ENCODE measurements around the gene LTBP1. TPM values are rescaled to one million over a fixed set of nuclear protein-coding genes. Genes with fewer than 3 reads are reported as not detected.

LTBP1 gene
- total RNA-seq, 1 experiment from 2014 or later = 13.9 TPM

DNA sequence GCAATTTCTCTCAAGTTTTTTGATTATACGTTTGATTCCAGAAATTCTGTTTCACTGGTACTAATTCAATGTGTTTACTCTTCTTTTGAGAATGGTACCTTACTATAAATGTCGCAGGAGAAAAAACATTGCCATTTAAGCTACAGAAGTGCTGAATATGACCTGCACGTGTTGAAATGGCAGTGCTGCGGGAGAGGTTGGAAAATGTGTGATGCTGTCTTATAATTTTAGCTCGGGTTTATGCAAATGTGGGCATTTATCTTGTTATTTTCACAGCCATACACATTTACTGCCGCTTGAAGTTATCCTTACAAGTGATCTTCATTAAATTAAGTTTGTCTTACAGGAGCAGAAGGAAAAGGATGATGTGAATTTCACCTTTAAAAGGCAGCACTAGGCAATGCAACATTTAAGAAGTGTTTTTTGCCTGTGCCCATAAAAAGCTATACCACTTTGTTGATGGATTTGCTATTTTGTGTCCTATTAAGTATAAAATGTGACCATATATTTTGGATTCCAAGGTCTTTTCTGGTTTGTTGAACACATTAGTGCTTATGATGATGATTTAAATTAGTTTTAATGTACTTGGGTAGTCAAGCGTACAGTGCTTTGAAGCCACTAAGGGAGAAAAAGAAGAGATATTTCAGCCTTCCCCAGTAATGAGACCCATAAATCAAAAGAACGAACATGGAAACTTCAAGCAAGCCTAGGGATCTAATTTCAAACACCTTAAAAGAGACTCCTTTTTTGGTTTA, 112.1 kb downstream of the LTBP1 start:
- intact Hi-C loops (cut with micrococcal nuclease; ENCODE audit: unreplicated experiment) = no loop called here
- no peak for DNase-seq
- Mint-ChIP-seq H3K27ac (ENCODE audit: unreplicated experiment) (no peak overlapping the region), H3K9me3 (ENCODE audit: low read depth, unreplicated experiment) (peaks cover 3% of the 10 kb centered on the region), H3K4me1 (ENCODE audit: low read depth, unreplicated experiment) (no peaks in the 10 kb centered on the region), H3K36me3 (ENCODE audit: insufficient read depth, unreplicated experiment) (no peaks in the 10 kb centered on the region), H3K4me3 (ENCODE audit: low read depth, unreplicated experiment) (no peak overlapping the region), H3K27me3 (ENCODE audit: unreplicated experiment) (no peaks in the 10 kb centered on the region)
- no TSS peak for BruUV-seq (replicated peaks)
- TF ChIP-seq, protein P1, sequence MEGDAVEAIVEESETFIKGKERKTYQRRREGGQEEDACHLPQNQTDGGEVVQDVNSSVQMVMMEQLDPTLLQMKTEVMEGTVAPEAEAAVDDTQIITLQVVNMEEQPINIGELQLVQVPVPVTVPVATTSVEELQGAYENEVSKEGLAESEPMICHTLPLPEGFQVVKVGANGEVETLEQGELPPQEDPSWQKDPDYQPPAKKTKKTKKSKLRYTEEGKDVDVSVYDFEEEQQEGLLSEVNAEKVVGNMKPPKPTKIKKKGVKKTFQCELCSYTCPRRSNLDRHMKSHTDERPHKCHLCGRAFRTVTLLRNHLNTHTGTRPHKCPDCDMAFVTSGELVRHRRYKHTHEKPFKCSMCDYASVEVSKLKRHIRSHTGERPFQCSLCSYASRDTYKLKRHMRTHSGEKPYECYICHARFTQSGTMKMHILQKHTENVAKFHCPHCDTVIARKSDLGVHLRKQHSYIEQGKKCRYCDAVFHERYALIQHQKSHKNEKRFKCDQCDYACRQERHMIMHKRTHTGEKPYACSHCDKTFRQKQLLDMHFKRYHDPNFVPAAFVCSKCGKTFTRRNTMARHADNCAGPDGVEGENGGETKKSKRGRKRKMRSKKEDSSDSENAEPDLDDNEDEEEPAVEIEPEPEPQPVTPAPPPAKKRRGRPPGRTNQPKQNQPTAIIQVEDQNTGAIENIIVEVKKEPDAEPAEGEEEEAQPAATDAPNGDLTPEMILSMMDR (IDR thresholded peaks at IDR 0.05; ENCODE audit: unreplicated experiment) = no peak
- CTCF ChIA-PET = interaction anchor here (1.5 kb wide), 1 partner anchor 27 kb away, joined by 3 read pairs; no protein-coding TSS in a partner anchor

DNA sequence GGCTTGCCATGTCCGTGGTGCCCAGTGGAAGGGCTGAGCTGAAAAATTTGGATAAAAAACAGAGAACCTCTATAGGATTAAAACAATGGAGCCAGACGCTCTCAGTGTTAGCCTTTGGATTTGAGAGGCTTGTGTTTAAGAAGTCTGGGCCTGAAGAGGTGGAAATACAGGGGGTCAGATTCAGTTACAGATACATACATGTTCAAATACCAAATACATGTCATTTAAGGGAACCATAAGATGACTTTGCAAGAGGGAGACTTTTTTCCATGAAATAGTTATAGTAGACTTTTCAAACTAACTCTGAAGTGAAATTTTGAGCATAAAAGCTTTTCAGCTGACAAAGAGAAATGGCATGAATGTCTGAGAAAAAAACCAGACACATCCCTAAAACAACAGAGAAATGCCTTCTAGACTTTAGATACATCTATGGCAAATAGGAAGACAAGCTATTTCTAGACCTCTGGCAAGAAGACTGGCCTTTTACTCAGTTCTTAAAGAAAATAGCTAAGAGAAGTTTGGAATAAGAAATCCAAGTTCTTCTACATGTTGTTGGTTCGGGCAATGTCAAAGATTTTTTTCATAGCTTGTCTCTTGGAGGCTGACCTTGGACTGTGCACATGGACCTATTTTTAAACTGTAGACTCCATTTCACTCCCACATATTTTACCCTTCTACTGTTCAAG, 112.9 kb downstream of the LTBP1 start:
- intact Hi-C loops (cut with micrococcal nuclease; ENCODE audit: unreplicated experiment) = no loop called here
- no peaks in the 10 kb centered on the region for H3K4me1 Mint-ChIP-seq (ENCODE audit: low read depth, unreplicated experiment)
- H3K27ac Mint-ChIP-seq (ENCODE audit: unreplicated experiment) = no peak overlapping the region
- CTCF ChIA-PET = interaction anchor here (1.5 kb wide), 1 partner anchor 27 kb away, joined by 3 read pairs; no protein-coding TSS in a partner anchor
- no peak overlapping the region for H3K4me3 Mint-ChIP-seq (ENCODE audit: low read depth, unreplicated experiment)
- H3K9me3 Mint-ChIP-seq (ENCODE audit: low read depth, unreplicated experiment) = peaks cover 3% of the 10 kb centered on the region
- H3K36me3 Mint-ChIP-seq (ENCODE audit: insufficient read depth, unreplicated experiment) = no peaks in the 10 kb centered on the region
- TF ChIP-seq, protein P1 (IDR thresholded peaks at IDR 0.05; ENCODE audit: unreplicated experiment) = no peak
- H3K27me3 Mint-ChIP-seq (ENCODE audit: unreplicated experiment) = no peaks in the 10 kb centered on the region
- no TSS peak for BruUV-seq (replicated peaks)
- no peak for DNase-seq

DNA sequence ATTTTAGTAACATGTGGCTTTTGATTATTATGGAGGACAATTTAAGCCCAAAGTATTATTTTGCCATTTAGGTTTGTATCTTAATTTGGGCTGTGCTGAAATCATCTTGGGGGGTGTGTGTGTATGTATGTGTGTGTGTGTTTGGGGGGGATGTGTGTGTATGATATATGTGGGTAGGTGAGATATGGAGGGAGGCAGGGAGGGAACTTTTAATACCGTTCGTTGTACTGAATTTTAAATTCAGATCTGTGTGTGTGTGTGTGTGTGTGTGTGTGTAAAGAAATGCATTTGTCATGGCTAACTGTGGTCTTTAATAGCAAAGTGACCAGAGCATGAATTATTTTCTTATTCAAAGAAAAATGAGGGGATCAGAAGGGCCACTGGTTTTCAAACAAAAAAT, 113.7 kb downstream of the LTBP1 start:
- Mint-ChIP-seq H3K4me3 (ENCODE audit: low read depth, unreplicated experiment) (no peak overlapping the region), H3K27ac (ENCODE audit: unreplicated experiment) (no peak overlapping the region)
- BruUV-seq (replicated peaks) = no TSS peak

DNA sequence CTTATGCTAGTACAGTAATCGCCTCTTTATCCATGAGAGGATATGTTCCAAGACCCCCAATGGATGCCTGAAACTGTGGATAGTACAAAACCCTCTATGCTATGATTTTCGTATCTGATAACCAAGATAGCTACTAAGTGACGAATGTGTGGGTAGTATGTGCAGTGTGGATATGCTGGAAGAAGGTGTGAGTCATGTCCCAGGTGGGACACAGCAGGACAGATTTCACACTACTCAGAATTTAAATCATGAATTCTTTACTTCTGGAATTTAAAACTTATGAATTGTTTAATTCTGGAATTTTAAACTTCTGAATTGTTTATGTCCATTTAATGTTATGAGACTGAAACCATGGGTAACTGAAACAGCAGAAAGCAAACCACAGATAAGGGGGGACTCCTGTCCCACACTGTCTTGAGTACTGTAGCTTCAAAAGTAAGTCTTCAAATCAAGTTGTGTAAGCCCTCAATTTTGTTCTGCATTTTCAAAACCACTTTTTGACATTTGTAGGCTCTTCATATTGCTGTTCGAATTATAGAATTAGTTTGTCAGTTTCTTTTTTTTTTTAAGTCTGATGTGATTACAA, 116.0 kb downstream of the LTBP1 start:
- TF ChIP-seq, protein P1 (IDR thresholded peaks at IDR 0.05; ENCODE audit: unreplicated experiment) = no peak
- H3K9me3 Mint-ChIP-seq (ENCODE audit: low read depth, unreplicated experiment) = peaks cover 3% of the 10 kb centered on the region
- intact Hi-C loops (cut with micrococcal nuclease; ENCODE audit: unreplicated experiment) = no loop called here
- no peak overlapping the region for H3K27ac Mint-ChIP-seq (ENCODE audit: unreplicated experiment)
- no peaks in the 10 kb centered on the region for H3K36me3 Mint-ChIP-seq (ENCODE audit: insufficient read depth, unreplicated experiment)
- no peak overlapping the region for H3K4me3 Mint-ChIP-seq (ENCODE audit: low read depth, unreplicated experiment)
- no TSS peak for BruUV-seq (replicated peaks)
- H3K4me1 Mint-ChIP-seq (ENCODE audit: low read depth, unreplicated experiment) = no peaks in the 10 kb centered on the region
- H3K27me3 Mint-ChIP-seq (ENCODE audit: unreplicated experiment) = no peaks in the 10 kb centered on the region
- CTCF ChIA-PET = interaction anchor here (0.6 kb wide), 1 partner anchor 43 kb away, joined by 3 read pairs; no protein-coding TSS in a partner anchor
- no peak for DNase-seq

More for the DNA sequence above, 113.7 kb downstream of the LTBP1 start:
- H3K27me3 Mint-ChIP-seq (ENCODE audit: unreplicated experiment) = no peaks in the 10 kb centered on the region
- DNase-seq = no peak
- TF ChIP-seq, protein P1 (IDR thresholded peaks at IDR 0.05; ENCODE audit: unreplicated experiment) = no peak
- CTCF ChIA-PET = no interaction called here
- H3K9me3 Mint-ChIP-seq (ENCODE audit: low read depth, unreplicated experiment) = peaks cover 6% of the 10 kb centered on the region
- no peaks in the 10 kb centered on the region for H3K36me3 Mint-ChIP-seq (ENCODE audit: insufficient read depth, unreplicated experiment)
- no peaks in the 10 kb centered on the region for H3K4me1 Mint-ChIP-seq (ENCODE audit: low read depth, unreplicated experiment)
- intact Hi-C loops (cut with micrococcal nuclease; ENCODE audit: unreplicated experiment) = no loop called here

All from Calu3 (cell line).